NCI-H2171 (cell line): Measurements from ENCODE around the gene RAMP2.
"Not testable (repeated sequence)": the region's sequence is repeated elsewhere in the genome, so short reads cannot be mapped to it uniquely, and the experiment has no call there.

Experiments used
- DNase-seq: peaks from one replicate; lab custom pipeline; 2025; lab: John Stamatoyannopoulos, UW

RAMP2 gene, protein sequence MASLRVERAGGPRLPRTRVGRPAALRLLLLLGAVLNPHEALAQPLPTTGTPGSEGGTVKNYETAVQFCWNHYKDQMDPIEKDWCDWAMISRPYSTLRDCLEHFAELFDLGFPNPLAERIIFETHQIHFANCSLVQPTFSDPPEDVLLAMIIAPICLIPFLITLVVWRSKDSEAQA

GRCh38 chr17:42760652-42761581, at the start of gene RAMP2:
Gene RAMP2, plus strand, starts transcription at chr17:42761227. Its CDS starts 35 bp downstream, at chr17:42761262.
- DNase-seq = peak; percentile 58

DNA sequence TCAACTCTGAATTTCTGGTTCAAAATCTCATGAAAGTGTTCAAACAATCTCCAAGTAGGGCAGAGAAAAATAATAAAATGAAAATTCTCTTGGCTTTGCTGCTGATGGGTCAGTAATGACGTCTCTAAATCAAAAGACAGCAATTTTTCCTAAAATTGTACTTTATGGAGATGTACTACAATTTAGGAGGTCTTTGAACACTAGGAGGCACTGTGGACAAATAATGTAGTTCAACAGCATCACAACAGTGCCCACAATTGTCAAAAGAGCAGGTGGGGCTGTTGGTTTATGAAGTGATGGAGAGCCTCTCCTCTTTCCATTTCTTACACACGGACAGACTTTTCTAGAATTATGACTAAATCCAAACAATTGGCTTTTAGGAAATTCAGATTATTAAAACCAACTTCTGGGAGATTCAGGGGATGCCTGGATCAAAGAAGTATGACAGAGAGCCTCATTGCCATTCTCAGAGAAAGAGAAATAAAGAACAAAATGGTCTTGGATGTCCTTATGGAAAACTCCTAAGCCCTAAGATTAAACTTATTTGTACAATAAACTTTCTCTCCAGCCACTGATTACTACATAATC, 39.9 kb upstream of the RAMP2 start:
- peak; percentile 45 for DNase-seq

DNA sequence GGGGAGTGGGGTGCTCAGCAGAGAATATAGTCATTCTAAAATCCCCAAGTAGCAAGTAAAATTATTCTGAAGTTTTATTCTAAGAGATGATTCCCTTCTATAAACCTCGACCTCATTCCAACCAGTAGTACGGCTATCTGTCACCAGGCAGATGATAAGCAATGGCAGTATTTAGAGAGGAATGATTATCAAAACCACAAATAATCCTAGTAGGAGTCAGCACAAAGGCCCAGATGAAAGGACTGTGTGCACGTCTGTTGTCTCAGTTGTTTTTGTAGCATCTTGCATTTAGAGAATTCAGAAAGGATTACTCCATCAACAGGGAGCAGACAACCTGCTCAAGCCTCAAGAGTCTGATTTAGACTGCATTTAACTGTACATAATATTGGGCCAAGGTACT, 37.4 kb upstream of the RAMP2 start:
- no peak for DNase-seq

GRCh38 chr17:42725143-42725542, 35.9 kb upstream of the RAMP2 start:
- no peak for DNase-seq

DNA sequence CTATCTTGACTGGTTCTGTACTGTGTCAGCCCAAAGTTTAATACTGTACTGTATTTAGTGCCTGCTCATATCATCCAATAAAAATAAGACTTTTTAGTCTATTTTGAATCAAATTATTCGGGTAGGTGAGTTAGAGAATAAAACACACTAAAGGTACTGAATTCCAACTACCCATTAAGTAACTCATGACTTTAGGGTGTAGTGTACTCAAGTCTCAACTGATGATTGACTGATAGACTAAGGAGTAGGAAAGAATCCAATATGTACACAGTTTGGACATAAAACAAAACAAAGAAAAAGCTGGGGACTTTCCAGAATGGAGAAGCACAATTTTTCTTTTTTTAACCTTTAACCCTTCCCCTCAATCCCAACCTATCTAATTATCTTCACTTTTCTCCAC, 20.3 kb upstream of the RAMP2 start:
- DNase-seq = no peak

DNA sequence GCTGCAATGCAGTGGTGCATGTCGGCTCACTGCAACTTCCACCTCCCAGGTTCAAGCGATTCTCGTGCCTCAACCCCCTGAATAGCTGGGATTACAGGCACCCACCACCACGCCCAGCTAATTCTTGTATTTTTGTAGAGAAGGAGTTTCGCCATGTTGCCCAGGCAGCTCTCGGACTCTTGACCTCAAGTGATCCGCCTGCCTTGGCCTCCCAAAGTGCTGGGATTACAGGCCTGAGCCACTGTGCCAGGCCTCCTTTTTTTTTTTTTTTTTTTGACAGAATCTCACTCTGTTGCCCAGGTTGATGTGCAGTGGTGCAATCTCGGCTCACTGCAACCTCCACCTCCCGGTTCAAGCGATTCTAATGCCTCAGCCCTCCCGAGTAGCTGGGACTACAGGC, 18.1 kb upstream of the RAMP2 start:
- not testable (repeated sequence) for DNase-seq

GRCh38 chr17:42743595-42744282, 17.3 kb upstream of the RAMP2 start:
- no peak for DNase-seq

GRCh38 chr17:42744283-42744805, 16.7 kb upstream of the RAMP2 start:
- peak; percentile 87 for DNase-seq

- peak; percentile 94 for DNase-seq
These were observed 16.0 kb upstream of the RAMP2 start, which contains the start of gene EZH1 for GRCh38 chr17:42744806-42745617. Gene EZH1, minus strand, starts transcription at chr17:42745040. Its CDS starts 16,099 bp downstream, at chr17:42728941.

DNA sequence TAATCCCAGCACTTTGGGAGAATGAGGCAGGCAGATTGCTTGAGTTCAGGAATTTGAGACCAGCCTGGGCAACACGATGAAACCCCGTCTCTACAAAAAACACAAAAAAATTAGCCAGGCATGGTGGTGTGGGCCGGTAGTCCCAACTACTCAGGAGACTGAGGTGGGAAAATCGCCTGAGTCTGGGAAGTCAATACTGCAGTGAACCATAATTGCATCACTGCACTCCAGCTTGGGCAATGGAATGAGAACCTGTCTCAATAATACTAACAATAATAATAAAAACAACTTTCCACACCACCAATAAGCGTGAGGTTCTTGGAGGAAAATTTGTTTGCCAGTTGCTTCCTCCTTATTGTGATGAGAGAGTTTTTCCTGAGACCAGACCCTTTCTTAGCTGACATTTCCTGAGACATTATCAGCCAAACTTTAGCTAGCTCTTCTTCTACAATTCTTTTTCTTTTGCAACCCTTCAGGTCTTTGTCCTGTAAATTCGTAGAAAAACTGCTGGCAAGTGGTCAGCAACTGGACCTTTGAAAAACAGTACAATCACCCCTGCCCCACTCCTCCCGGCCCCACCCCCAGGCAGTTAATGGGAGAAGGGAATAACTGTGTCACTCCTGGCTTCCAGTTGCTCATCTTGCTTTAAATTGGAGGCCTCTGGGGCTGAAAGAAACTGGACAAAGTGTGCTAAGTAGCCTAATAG, 12.7 kb upstream of the RAMP2 start:
- DNase-seq = no peak

DNA sequence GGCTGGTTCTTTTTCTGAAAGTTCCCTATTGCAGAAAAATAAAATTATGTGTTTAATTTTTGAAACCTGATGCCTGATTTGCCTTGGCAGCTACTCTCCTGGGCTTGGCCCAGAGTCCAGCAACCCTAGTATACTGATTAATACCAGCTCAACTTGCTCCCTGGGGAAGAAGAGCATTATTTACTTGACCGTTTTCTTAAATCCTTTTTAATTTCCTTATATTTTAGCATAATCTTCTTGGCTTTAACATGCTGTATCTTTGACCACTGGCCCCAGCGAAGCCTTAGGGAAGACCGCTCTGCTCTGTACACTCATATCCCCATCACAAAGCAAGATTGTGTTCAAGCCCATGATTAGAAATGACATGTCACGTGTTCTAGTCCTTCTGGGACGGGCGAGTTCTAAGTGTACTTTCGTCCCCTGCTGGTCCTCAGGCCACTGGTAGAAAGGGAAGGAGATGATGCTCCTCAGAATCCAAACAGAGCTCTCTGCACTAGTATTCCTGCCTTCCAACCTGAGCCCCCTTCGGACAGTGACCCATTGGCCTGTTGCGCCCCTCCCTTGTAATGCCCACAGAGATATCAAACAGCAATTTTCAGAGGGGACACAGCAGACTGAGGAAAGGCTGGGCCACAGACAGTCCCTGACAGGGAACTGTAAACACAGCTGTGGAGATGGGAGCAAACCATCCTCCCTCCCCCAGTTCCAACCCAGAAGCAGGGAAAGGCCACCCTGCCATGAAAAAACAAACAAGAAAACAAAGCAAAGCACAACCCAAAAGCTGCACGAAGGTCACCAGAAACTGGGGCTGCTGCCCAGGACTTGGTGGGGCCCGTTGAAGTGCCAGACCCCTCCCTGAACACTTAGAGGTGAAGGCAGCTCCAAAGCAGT, 11.9 kb upstream of the RAMP2 start:
- no peak for DNase-seq

DNA sequence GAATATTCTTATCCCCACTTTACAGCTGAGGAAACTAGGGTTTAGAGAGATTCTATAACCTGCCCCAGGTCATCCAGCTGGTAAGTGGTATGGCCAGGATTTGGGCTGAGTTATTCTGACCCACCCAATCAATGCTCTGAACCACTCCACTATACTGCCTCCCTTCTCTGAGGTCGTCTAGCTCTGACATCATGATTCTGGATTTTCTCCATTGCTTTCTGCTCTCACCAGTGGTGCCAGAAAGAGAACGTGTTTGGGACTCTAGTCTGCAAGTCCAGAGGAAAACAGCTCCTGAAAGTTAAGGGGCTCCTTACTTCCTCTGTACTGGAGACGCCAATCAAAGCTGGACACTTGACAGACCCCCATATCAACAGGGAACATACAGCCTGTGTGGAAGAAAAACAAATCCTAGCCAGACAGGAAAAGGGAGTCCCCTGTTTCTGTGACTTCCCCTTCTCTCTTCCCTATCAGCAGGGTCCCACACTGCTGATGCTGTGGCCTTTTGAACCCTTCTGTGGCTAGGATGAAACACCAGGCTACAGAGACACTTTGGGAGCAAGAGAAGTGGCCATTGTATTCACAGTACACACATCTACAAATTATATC, 10.2 kb upstream of the RAMP2 start:
- no peak for DNase-seq

DNA sequence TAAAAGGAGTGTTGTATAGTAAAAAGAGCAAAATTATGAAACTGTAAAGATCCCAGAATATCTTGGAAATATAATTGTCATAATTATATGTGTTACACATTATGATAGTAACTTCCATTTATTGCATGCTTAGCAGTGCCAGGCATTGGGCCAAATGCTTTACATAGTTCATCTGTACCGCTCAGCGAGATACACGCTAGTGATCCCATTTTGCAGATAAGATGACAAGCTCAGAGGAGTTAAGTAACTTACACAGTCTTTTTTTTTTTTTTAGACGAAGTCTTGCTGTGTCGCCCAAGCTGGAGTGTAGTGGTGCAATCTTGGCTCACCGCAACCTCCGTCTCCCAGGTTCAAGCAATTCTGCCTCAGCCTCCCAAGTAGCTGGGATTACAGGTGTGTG, 9.4 kb upstream of the RAMP2 start:
- DNase-seq = no peak

GRCh38 chr17:42754782-42755181, 6.2 kb upstream of the RAMP2 start:
- no peak for DNase-seq

- DNase-seq = no peak
These were observed 910 bp upstream of the RAMP2 start for GRCh38 chr17:42759982-42760651.

DNA sequence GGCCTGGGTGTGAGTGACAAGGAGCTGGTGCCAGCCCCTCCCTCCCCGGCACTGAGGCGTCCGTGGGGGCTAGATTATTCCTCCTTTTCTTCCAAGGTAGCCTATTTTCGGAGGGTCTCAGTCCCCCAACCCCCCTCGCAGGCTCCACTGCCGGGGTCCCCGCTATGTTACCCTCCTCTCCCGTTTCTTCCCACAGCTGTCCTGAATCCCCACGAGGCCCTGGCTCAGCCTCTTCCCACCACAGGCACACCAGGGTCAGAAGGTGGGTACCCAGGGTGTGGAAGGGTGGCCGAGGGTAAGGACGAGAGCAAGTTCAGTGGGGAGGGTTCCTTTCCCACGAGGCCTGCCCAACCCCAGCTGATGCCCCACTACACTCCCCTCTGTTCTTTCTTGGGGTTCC, 611 bp downstream of the RAMP2 start:
- DNase-seq = no peak

- DNase-seq = no peak
These were observed 5.1 kb downstream of the RAMP2 start for GRCh38 chr17:42766124-42766523.

- DNase-seq = no peak
These were observed 6.5 kb downstream of the RAMP2 start for GRCh38 chr17:42767512-42767911.

DNA sequence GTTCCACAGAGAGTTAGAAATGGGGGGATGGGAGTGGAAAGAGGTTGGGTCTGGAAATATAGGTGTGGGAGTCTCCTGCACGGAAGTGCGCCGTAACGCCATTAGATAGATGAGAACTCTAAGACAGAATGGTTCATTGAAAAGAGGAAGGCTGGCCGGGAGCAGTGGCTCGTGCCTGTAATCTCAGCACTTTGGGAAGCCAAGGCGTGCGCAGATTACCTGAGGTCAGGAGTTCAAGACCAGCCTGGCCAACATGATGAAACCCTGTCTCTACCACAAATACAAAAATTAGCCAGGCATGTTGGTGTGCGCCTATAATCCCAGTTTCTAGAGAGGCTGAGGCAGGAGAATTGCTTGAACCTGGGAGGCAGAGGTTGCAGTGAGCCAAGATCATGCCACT, 7.0 kb downstream of the RAMP2 start:
- DNase-seq = not testable (repeated sequence)
